Activated T-cell treated with anti-CD3 and anti-CD28 coated beads for 4 hours (primary cell): Measurements from ENCODE around the gene CLTCL1.
"Not testable (repeated sequence)": the region's sequence is repeated elsewhere in the genome, so short reads cannot be mapped to it uniquely, and the experiment has no call there.

ENCODE experiments used
- DNase-seq: peaks from one replicate; pipeline ENCODE4 v3.0.0-alpha.2; 2020

The CLTCL1 gene

GRCh38 chr22:19290400-19291217 is 910 bp downstream of the CLTCL1 start:
- no peak for DNase-seq

- no peak for DNase-seq
Measured at GRCh38 chr22:19289475-19290161, 1.9 kb downstream of the CLTCL1 start.

- DNase-seq: no peak
Measured at GRCh38 chr22:19287889-19288288, 3.6 kb downstream of the CLTCL1 start.

GRCh38 chr22:19287076-19287707 is 4.3 kb downstream of the CLTCL1 start:
- no peak for DNase-seq

- DNase-seq: no peak
Measured at GRCh38 chr22:19285831-19286230, 5.7 kb downstream of the CLTCL1 start.

GRCh38 chr22:19279143-19279542 is 12.4 kb downstream of the CLTCL1 start:
- not testable (repeated sequence) for DNase-seq

GRCh38 chr22:19277785-19278184 is 13.7 kb downstream of the CLTCL1 start:
- DNase-seq: no peak

- DNase-seq: no peak
Measured at GRCh38 chr22:19275919-19276600, 15.5 kb downstream of the CLTCL1 start.

GRCh38 chr22:19275513-19275912 is 16.0 kb downstream of the CLTCL1 start:
- no peak for DNase-seq

GRCh38 chr22:19275104-19275503 is 16.4 kb downstream of the CLTCL1 start:
- no peak for DNase-seq

GRCh38 chr22:19271856-19272535 is 19.5 kb downstream of the CLTCL1 start:
- no peak for DNase-seq

GRCh38 chr22:19271273-19271855 is 20.2 kb downstream of the CLTCL1 start:
- DNase-seq: no peak

GRCh38 chr22:19270873-19271272 is 20.6 kb downstream of the CLTCL1 start:
- DNase-seq: no peak

- DNase-seq: no peak
Measured at GRCh38 chr22:19266547-19267086, 24.9 kb downstream of the CLTCL1 start.

GRCh38 chr22:19265779-19266178 is 25.7 kb downstream of the CLTCL1 start:
- no peak for DNase-seq

- no peak for DNase-seq
Measured at GRCh38 chr22:19260804-19261203, 30.7 kb downstream of the CLTCL1 start.

- DNase-seq: no peak
Measured at GRCh38 chr22:19260194-19260593, 31.3 kb downstream of the CLTCL1 start.

GRCh38 chr22:19258968-19259288 is 32.6 kb downstream of the CLTCL1 start:
- not testable (repeated sequence) for DNase-seq

GRCh38 chr22:19258371-19258770 is 33.1 kb downstream of the CLTCL1 start:
- DNase-seq: no peak

GRCh38 chr22:19256362-19256761 is 35.2 kb downstream of the CLTCL1 start:
- DNase-seq: not testable (repeated sequence)

- no peak for DNase-seq
Measured at GRCh38 chr22:19253143-19253542, 38.4 kb downstream of the CLTCL1 start.
